ENCODE results near the gene CHTOP.
"Not testable (repeated sequence)": the region's sequence is repeated elsewhere in the genome, so short reads cannot be mapped to it uniquely, and the experiment has no call there.

CHTOP gene

DNA sequence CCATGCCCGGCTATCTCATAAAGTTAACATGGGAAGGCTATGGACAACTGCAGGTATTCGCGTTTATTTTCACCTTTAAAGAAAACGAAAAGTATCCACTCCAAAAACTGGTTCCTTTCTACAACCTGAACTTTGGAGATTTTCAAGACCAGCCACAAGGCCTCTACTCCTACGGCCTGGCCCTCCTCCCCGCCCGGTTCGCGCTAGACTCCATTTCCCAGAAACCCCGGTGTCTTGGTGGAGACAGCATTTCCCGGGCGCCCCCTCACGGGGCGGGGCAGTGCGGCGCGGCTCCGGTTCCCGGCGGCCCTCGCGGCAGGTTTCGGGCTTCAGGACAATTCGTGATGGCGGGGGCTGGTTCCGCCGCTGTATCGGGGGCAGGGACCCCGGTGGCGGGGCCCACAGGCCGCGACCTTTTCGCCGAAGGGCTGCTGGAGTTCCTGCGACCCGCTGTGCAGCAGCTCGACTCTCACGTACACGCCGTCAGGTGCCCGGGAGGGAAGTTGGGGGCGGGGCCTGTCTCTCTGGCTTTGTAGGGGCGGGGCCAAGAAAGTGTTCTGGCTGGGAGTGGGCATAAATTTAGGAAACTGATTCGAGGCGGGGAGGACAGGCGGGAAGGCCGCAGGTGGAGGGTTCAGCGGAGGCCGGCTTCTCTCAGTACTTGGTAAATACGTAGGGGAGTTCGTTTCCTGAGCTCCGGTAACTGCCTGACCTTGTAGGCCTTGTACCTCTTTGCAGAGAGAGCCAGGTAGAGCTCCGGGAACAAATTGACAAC, 24.7 kb downstream of the CHTOP start, which contains the start of gene SNAPIN:
Gene SNAPIN (plus strand): TSS at position 304 of the 775 bp plus-strand sequence. CDS start 41 bp downstream, at position 345.
- H3K9me3 ChIP-seq (ENCODE audit: control insufficient read depth, low read length), result no peaks in the 10 kb centered on the region
- peak; percentile 70 to 81 (median 81) for DNase-seq

GRCh38 chr1:153659175-153659534, 25.3 kb downstream of the CHTOP start:
- no peak for DNase-seq
- H3K36me3 ChIP-seq (ENCODE audit: control insufficient read depth, insufficient read depth, low read length), result peaks cover 32% of the 10 kb centered on the region
- no peaks in the 10 kb centered on the region for H3K9me3 ChIP-seq (ENCODE audit: control insufficient read depth, low read length)
- H3K4me1 ChIP-seq (ENCODE audit: control insufficient read depth, insufficient read depth, low read length, poor library complexity, severe bottlenecking), result peaks cover 11% of the 10 kb centered on the region
- peak overlapping the region; percentile 93 for H3K4me3 ChIP-seq (ENCODE audit: insufficient read depth, low read depth, low read length, poor library complexity, severe bottlenecking)
- peak overlapping the region; percentile 87 for H3K27ac ChIP-seq (ENCODE audit: insufficient read depth, low read length, poor library complexity, severe bottlenecking)
- H3K27me3 ChIP-seq (replicated peaks; ENCODE audit: control insufficient read depth, insufficient read depth, low read length, poor library complexity, severe bottlenecking), result no peaks in the 10 kb centered on the region

More for the DNA sequence above, 24.7 kb downstream of the CHTOP start, which contains the start of gene SNAPIN:
- Histone ChIP-seq H3K4me1 (ENCODE audit: control insufficient read depth, insufficient read depth, low read length, poor library complexity, severe bottlenecking) (peaks cover 11% of the 10 kb centered on the region), H3K27ac (ENCODE audit: insufficient read depth, low read length, poor library complexity, severe bottlenecking) (peak within 1 kb of the TSS; percentile 87), H3K27me3 (replicated peaks; ENCODE audit: control insufficient read depth, insufficient read depth, low read length, poor library complexity, severe bottlenecking) (no peaks in the 10 kb centered on the region), H3K36me3 (ENCODE audit: control insufficient read depth, insufficient read depth, low read length) (peaks cover 26% of the 10 kb centered on the region), H3K4me3 (ENCODE audit: insufficient read depth, low read depth, low read length, poor library complexity, severe bottlenecking) (peak within 1 kb of the TSS; percentile 93)

DNA sequence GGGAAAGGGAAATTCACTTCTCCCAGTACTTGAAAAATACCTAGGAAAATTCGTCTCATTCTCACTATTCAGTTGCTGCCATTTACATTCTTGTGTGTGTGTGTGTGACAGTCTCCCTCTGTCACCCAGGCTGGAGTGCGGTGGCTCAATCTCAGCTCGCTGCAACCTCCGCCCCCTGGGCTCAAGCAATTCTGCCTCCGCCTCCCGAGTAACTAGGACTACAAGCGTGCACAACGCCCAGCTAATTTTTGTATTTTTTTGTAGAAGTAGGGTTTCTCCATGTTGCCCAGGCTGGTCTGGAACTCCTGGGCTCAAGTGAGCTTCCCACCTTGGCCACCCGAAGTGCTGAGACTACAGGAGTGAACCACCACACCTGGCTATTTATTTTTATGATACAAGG, 25.8 kb downstream of the CHTOP start:
- Histone ChIP-seq H3K4me1 (ENCODE audit: control insufficient read depth, insufficient read depth, low read length, poor library complexity, severe bottlenecking) (peaks cover 11% of the 10 kb centered on the region), H3K9me3 (ENCODE audit: control insufficient read depth, low read length) (no peaks in the 10 kb centered on the region), H3K27me3 (replicated peaks; ENCODE audit: control insufficient read depth, insufficient read depth, low read length, poor library complexity, severe bottlenecking) (no peaks in the 10 kb centered on the region), H3K4me3 (ENCODE audit: insufficient read depth, low read depth, low read length, poor library complexity, severe bottlenecking) (peak overlapping the region; percentile 93), H3K27ac (ENCODE audit: insufficient read depth, low read length, poor library complexity, severe bottlenecking) (peak overlapping the region; percentile 5), H3K36me3 (ENCODE audit: control insufficient read depth, insufficient read depth, low read length) (peaks cover 37% of the 10 kb centered on the region)
- no peak for DNase-seq

DNA sequence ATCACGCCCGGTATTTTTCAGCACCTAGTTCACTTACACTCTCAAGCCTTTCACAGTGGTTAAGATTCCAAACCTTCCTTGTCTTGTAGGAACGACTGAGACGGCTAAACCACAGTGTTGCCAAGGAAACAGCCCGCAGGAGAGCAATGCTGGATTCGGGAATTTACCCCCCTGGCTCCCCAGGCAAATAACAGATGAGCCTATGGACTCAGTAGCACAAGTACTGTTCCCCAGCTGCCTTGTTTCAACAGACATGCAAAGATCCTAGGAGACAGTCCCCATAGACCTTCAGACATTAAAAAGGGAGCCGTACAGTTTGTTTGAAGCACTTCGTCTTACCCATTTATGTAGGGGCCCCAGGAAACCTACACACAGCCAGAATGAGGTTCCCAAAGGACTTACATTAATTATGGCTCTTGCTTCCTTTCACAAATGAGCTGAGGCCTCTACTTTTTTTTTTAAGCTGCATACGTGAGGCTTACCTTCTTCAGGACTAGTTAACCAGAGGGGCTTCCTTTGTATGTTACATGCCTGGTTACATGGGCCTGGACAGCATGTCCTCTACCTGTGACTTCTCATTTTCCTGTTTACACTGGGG, 27.3 kb downstream of the CHTOP start:
- H3K9me3 ChIP-seq (ENCODE audit: control insufficient read depth, low read length), result no peaks in the 10 kb centered on the region
- peaks cover 11% of the 10 kb centered on the region for H3K4me1 ChIP-seq (ENCODE audit: control insufficient read depth, insufficient read depth, low read length, poor library complexity, severe bottlenecking)
- H3K27me3 ChIP-seq (replicated peaks; ENCODE audit: control insufficient read depth, insufficient read depth, low read length, poor library complexity, severe bottlenecking), result no peaks in the 10 kb centered on the region
- DNase-seq, result no peak
- H3K36me3 ChIP-seq (ENCODE audit: control insufficient read depth, insufficient read depth, low read length), result peaks cover 52% of the 10 kb centered on the region
- H3K27ac ChIP-seq (ENCODE audit: insufficient read depth, low read length, poor library complexity, severe bottlenecking), result no peak overlapping the region
- no peak overlapping the region for H3K4me3 ChIP-seq (ENCODE audit: insufficient read depth, low read depth, low read length, poor library complexity, severe bottlenecking)

GRCh38 chr1:153662269-153662668, 28.4 kb downstream of the CHTOP start:
- no peak for DNase-seq
- Histone ChIP-seq H3K27me3 (replicated peaks; ENCODE audit: control insufficient read depth, insufficient read depth, low read length, poor library complexity, severe bottlenecking) (no peaks in the 10 kb centered on the region), H3K4me1 (ENCODE audit: control insufficient read depth, insufficient read depth, low read length, poor library complexity, severe bottlenecking) (peaks cover 11% of the 10 kb centered on the region), H3K4me3 (ENCODE audit: insufficient read depth, low read depth, low read length, poor library complexity, severe bottlenecking) (no peak overlapping the region), H3K9me3 (ENCODE audit: control insufficient read depth, low read length) (no peaks in the 10 kb centered on the region), H3K27ac (ENCODE audit: insufficient read depth, low read length, poor library complexity, severe bottlenecking) (no peak overlapping the region), H3K36me3 (ENCODE audit: control insufficient read depth, insufficient read depth, low read length) (peaks cover 63% of the 10 kb centered on the region)

- DNase-seq, result no peak
- peaks cover 11% of the 10 kb centered on the region for H3K4me1 ChIP-seq (ENCODE audit: control insufficient read depth, insufficient read depth, low read length, poor library complexity, severe bottlenecking)
- H3K27ac ChIP-seq (ENCODE audit: insufficient read depth, low read length, poor library complexity, severe bottlenecking), result no peak overlapping the region
- H3K27me3 ChIP-seq (replicated peaks; ENCODE audit: control insufficient read depth, insufficient read depth, low read length, poor library complexity, severe bottlenecking), result no peaks in the 10 kb centered on the region
- no peaks in the 10 kb centered on the region for H3K9me3 ChIP-seq (ENCODE audit: control insufficient read depth, low read length)
- H3K36me3 ChIP-seq (ENCODE audit: control insufficient read depth, insufficient read depth, low read length), result peaks cover 72% of the 10 kb centered on the region
- H3K4me3 ChIP-seq (ENCODE audit: insufficient read depth, low read depth, low read length, poor library complexity, severe bottlenecking), result no peak overlapping the region
Observed at GRCh38 chr1:153663211-153663610, 29.3 kb downstream of the CHTOP start.

GRCh38 chr1:153667439-153667838, 33.6 kb downstream of the CHTOP start:
- peaks cover 12% of the 10 kb centered on the region for H3K4me1 ChIP-seq (ENCODE audit: control insufficient read depth, insufficient read depth, low read length, poor library complexity, severe bottlenecking)
- DNase-seq, result no peak

GRCh38 chr1:153668672-153669071, 34.8 kb downstream of the CHTOP start:
- H3K4me3 ChIP-seq (ENCODE audit: insufficient read depth, low read depth, low read length, poor library complexity, severe bottlenecking); H3K9me3 ChIP-seq (ENCODE audit: control insufficient read depth, low read length); DNase-seq; H3K27me3 ChIP-seq (replicated peaks; ENCODE audit: control insufficient read depth, insufficient read depth, low read length, poor library complexity, severe bottlenecking); H3K27ac ChIP-seq (ENCODE audit: insufficient read depth, low read length, poor library complexity, severe bottlenecking): not testable (repeated sequence)
- Histone ChIP-seq H3K4me1 (ENCODE audit: control insufficient read depth, insufficient read depth, low read length, poor library complexity, severe bottlenecking) (peaks cover 12% of the 10 kb centered on the region), H3K36me3 (ENCODE audit: control insufficient read depth, insufficient read depth, low read length) (peaks cover 58% of the 10 kb centered on the region)

More at GRCh38 chr1:153667439-153667838, 33.6 kb downstream of the CHTOP start:
- Histone ChIP-seq H3K27ac (ENCODE audit: insufficient read depth, low read length, poor library complexity, severe bottlenecking) (no peak overlapping the region), H3K27me3 (replicated peaks; ENCODE audit: control insufficient read depth, insufficient read depth, low read length, poor library complexity, severe bottlenecking) (no peaks in the 10 kb centered on the region), H3K36me3 (ENCODE audit: control insufficient read depth, insufficient read depth, low read length) (peaks cover 70% of the 10 kb centered on the region), H3K9me3 (ENCODE audit: control insufficient read depth, low read length) (no peaks in the 10 kb centered on the region), H3K4me3 (ENCODE audit: insufficient read depth, low read depth, low read length, poor library complexity, severe bottlenecking) (no peak overlapping the region)

DNA sequence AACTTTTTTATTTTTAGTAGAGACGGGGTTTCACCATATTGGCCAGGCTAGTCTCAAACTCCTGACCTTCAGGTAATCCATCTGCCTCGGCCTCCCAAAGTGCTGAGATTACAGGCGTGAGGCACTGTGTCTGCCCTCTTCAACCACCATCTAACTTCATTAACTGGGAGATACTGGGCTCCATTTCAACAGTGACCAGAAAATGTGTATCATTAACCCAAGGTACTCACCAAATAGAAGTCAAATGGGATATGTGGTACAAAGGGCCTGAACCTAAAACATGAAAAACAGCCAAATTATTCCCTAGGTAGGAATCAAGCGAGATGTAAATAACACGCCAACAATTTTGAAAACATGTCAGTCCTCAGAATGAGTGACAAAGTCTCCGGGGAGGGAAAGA, 35.7 kb downstream of the CHTOP start:
- peak overlapping the region; percentile 66 for H3K4me3 ChIP-seq (ENCODE audit: insufficient read depth, low read depth, low read length, poor library complexity, severe bottlenecking)
- DNase-seq, result no peak
- H3K27me3 ChIP-seq (replicated peaks; ENCODE audit: control insufficient read depth, insufficient read depth, low read length, poor library complexity, severe bottlenecking), result no peaks in the 10 kb centered on the region
- H3K4me1 ChIP-seq (ENCODE audit: control insufficient read depth, insufficient read depth, low read length, poor library complexity, severe bottlenecking), result peaks cover 12% of the 10 kb centered on the region
- peaks cover 49% of the 10 kb centered on the region for H3K36me3 ChIP-seq (ENCODE audit: control insufficient read depth, insufficient read depth, low read length)
- no peaks in the 10 kb centered on the region for H3K9me3 ChIP-seq (ENCODE audit: control insufficient read depth, low read length)
- peak overlapping the region; percentile 90 for H3K27ac ChIP-seq (ENCODE audit: insufficient read depth, low read length, poor library complexity, severe bottlenecking)

- Histone ChIP-seq H3K27me3 (replicated peaks; ENCODE audit: control insufficient read depth, insufficient read depth, low read length, poor library complexity, severe bottlenecking) (no peaks in the 10 kb centered on the region), H3K27ac (ENCODE audit: insufficient read depth, low read length, poor library complexity, severe bottlenecking) (peak overlapping the region; percentile 90), H3K4me3 (ENCODE audit: insufficient read depth, low read depth, low read length, poor library complexity, severe bottlenecking) (peak overlapping the region; percentile 66), H3K4me1 (ENCODE audit: control insufficient read depth, insufficient read depth, low read length, poor library complexity, severe bottlenecking) (peaks cover 12% of the 10 kb centered on the region), H3K36me3 (ENCODE audit: control insufficient read depth, insufficient read depth, low read length) (peaks cover 42% of the 10 kb centered on the region), H3K9me3 (ENCODE audit: control insufficient read depth, low read length) (no peaks in the 10 kb centered on the region)
- peak in 1 of 3 donors; percentile 3 for DNase-seq
Observed at GRCh38 chr1:153670257-153670858, 36.5 kb downstream of the CHTOP start.
